OCI-LY7 (cell line): ENCODE results near the gene EMP1.

Source experiments
- CTCF ChIP-seq: fragments of 200-600 bp; sonication (generic); conservative IDR thresholded peaks from 2 replicates; pipeline ENCODE4 v1.5.1; 2014; ENCODE audit warnings: mild to moderate bottlenecking, antibody characterized with exemption, low read length, moderate library complexity, mixed read lengths
- EZH2phosphoT487 ChIP-seq: fragments of 200-600 bp; sonication (generic); IDR thresholded peaks from 2 replicates; pipeline ENCODE4 v1.6.1; 2018; ENCODE audit warnings: low read depth, borderline replicate concordance, mild to moderate bottlenecking, mixed run types, antibody characterized with exemption, low read length, moderate library complexity, mixed read lengths

- TF ChIP-seq CTCF, result no peak
- TF ChIP-seq EZH2phosphoT487, result no peak
Observed at GRCh38 chr12:13215056-13215455, 18.5 kb downstream of the EMP1 start.
